NCI-H2171 treated with DMSO at 0.1 percent for 48 hours (cell line): ENCODE measurements around the gene TSPAN19.
"Not testable (repeated sequence)": the region's sequence is repeated elsewhere in the genome, so short reads cannot be mapped to it uniquely, and the experiment has no call there.

Source experiments
- DNase-seq: peaks from one replicate; lab custom pipeline; 2025; lab: John Stamatoyannopoulos, UW

The TSPAN19 gene

GRCh38 chr12:85036234-85036707 is at the start of gene TSPAN19, which contains the start of gene LRRIQ1:
TSS of gene TSPAN19 (minus strand) at chr12:85036277. CDS start at chr12:85029946, 6,331 bp downstream.
TSS of gene LRRIQ1 (plus strand) at chr12:85036351. CDS start at chr12:85038177, 1,826 bp downstream.
- DNase-seq = peak; percentile 94

- DNase-seq = no peak
Measured at GRCh38 chr12:85085066-85085465, 49.0 kb upstream of the TSPAN19 start.

- peak; percentile 82 for DNase-seq
Measured at GRCh38 chr12:85076688-85077430, 40.8 kb upstream of the TSPAN19 start.

- no peak for DNase-seq
Measured at GRCh38 chr12:85072826-85073225, 36.7 kb upstream of the TSPAN19 start.

GRCh38 chr12:85065837-85066482 is 29.9 kb upstream of the TSPAN19 start:
- peak; percentile 60 for DNase-seq

GRCh38 chr12:85060916-85061315 is 24.8 kb upstream of the TSPAN19 start:
- DNase-seq = no peak

- no peak for DNase-seq
Measured at GRCh38 chr12:85059594-85059993, 23.5 kb upstream of the TSPAN19 start.

- DNase-seq = no peak
Measured at GRCh38 chr12:85058339-85058738, 22.3 kb upstream of the TSPAN19 start.

GRCh38 chr12:85057370-85057963 is 21.4 kb upstream of the TSPAN19 start:
- DNase-seq = peak; percentile 49

- DNase-seq = no peak
Measured at GRCh38 chr12:85043829-85044228, 7.8 kb upstream of the TSPAN19 start.

GRCh38 chr12:85041395-85041794 is 5.3 kb upstream of the TSPAN19 start:
- no peak for DNase-seq

GRCh38 chr12:85036733-85037132 is 656 bp upstream of the TSPAN19 start:
- DNase-seq = no peak

GRCh38 chr12:85029456-85029855 is 6.6 kb downstream of the TSPAN19 start:
- peak; percentile 50 for DNase-seq

- DNase-seq = no peak
Measured at GRCh38 chr12:85018098-85018497, 18.0 kb downstream of the TSPAN19 start.

- DNase-seq = no peak
Measured at GRCh38 chr12:85017618-85018017, 18.5 kb downstream of the TSPAN19 start.

GRCh38 chr12:85017133-85017532 is 18.9 kb downstream of the TSPAN19 start:
- no peak for DNase-seq

GRCh38 chr12:85016413-85016812 is 19.7 kb downstream of the TSPAN19 start:
- no peak for DNase-seq

- DNase-seq = no peak
Measured at GRCh38 chr12:85007836-85008235, 28.2 kb downstream of the TSPAN19 start.

- DNase-seq = peak; percentile 55
Measured at GRCh38 chr12:85006206-85006605, 29.9 kb downstream of the TSPAN19 start.

GRCh38 chr12:85005615-85006014 is 30.5 kb downstream of the TSPAN19 start:
- DNase-seq = no peak

GRCh38 chr12:85005047-85005446 is 31.0 kb downstream of the TSPAN19 start:
- not testable (repeated sequence) for DNase-seq

GRCh38 chr12:85004204-85004603 is 31.9 kb downstream of the TSPAN19 start:
- DNase-seq = peak; percentile 89

GRCh38 chr12:85002778-85003296 is 33.2 kb downstream of the TSPAN19 start:
- DNase-seq = no peak
